Measurements from ENCODE around the gene CD1D. TPM values are rescaled to one million over a fixed set of nuclear protein-coding genes. Genes with fewer than 3 reads are reported as not detected.
A peak's percentile ranks its signal among the peaks of the same experiment; 100 is the strongest.
"Not testable (repeated sequence)": the region's sequence is repeated elsewhere in the genome, so short reads cannot be mapped to it uniquely, and the experiment has no call there.

Gene CD1D
- total RNA-seq, 1 donor from 2014 or later = 9.5 TPM

DNA sequence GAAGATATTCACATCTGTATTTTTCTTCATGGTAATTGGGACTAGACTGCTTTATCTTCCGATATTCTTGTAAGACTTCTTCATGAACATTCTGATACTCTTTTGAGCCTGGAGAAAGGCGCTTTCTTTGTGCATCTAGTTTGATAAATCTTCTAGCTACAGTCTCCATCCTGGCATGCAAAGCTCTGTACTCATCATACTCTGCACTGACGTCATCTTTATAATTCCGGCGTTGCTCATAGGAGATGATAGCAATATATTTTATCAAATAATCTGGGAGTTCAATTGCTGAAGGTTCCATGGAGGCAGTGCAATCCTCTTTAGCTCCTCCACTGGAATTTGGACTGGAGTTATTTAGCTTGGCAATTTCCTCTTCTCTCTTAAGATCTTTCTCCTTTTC lies 4.8 kb upstream of the CD1D start:
- not testable (repeated sequence) for DNase-seq (ENCODE audit: low spot score); ATAC-seq

GRCh38 chr1:158176399-158176798 lies 4.3 kb upstream of the CD1D start:
- no peak for DNase-seq (ENCODE audit: low spot score)
- ATAC-seq = no peak

GRCh38 chr1:158176849-158177699 lies 3.6 kb upstream of the CD1D start:
- DNase-seq (ENCODE audit: low spot score) = not testable (repeated sequence)
- peak; percentile 15 for ATAC-seq

GRCh38 chr1:158177700-158178450 lies 2.8 kb upstream of the CD1D start:
- peak; percentile 93 for ATAC-seq
- peak; percentile 97 for DNase-seq (ENCODE audit: low spot score)

GRCh38 chr1:158179301-158180041 lies 1.2 kb upstream of the CD1D start:
- DNase-seq (ENCODE audit: low spot score) = no peak
- no peak for ATAC-seq

DNA sequence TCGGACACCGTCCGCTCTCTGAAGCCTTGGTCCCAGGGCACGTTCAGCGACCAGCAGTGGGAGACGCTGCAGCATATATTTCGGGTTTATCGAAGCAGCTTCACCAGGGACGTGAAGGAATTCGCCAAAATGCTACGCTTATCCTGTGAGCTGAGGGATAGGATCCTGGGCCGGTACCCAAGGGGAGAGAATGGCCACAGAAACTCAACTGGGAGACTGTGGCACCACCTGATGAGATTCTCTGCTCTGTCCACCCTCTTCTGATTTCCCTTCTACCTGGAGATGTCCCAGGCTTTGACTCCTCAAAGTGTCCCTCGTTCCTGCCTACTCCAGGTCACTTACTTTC lies 855 bp downstream of the CD1D start:
- DNase-seq (ENCODE audit: low spot score) (no peak), ATAC-seq (no peak)

DNA sequence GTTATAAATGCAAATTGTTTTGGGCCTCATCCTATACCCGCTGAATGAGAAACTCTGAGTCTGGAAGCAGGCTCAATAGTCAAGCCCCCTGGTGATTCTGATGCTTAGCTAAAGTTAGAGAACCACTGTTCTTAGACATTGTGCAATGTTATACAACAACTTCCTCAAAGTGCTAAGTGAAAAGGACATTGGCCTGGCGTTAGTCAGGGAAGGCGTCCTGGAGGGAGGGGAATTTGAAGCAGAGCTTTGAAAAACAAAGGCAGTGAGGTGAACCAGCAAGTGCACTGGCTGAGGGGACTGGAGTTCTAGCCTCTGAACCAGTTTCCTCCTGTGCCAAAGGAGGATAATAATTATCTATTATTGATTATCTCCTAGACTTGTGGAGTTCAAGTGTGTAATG lies 5.1 kb downstream of the CD1D start:
- no peak for DNase-seq (ENCODE audit: low spot score)
- peak; percentile 53 for ATAC-seq

- no peak for DNase-seq (ENCODE audit: low spot score)
- peak; percentile 54 for ATAC-seq
Measured at GRCh38 chr1:158186180-158186579, 5.5 kb downstream of the CD1D start.

- DNase-seq (ENCODE audit: low spot score) = no peak
- no peak for ATAC-seq
Measured at GRCh38 chr1:158188611-158189010, 7.9 kb downstream of the CD1D start.

GRCh38 chr1:158189624-158190023 lies 8.9 kb downstream of the CD1D start:
- no peak for DNase-seq (ENCODE audit: low spot score)
- no peak for ATAC-seq

- DNase-seq (ENCODE audit: low spot score) (no peak), ATAC-seq (no peak)
Measured at GRCh38 chr1:158191299-158191698, 10.6 kb downstream of the CD1D start.

DNA sequence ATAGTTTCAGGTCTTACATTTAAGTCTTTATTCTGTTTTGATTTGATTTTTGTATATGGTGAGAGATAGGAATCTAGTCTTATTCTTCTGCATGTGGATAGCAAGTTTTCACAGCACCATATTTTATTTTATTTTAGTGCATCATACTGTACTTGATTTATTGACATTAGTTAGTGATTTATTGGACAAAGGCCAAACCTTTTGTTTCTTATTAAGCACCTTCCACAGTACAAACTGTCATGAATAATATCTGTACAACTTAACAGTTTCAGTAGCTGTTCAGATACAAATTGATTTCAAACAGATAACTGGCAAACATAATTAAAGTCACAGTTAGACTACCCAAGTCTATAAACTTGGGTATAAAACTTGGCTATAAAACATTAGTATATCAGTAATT lies 15.8 kb downstream of the CD1D start:
- ATAC-seq (no peak), DNase-seq (ENCODE audit: low spot score) (no peak)

- DNase-seq (ENCODE audit: low spot score) (no peak), ATAC-seq (no peak)
Measured at GRCh38 chr1:158199849-158200248, 19.2 kb downstream of the CD1D start.

GRCh38 chr1:158200527-158200926 lies 19.8 kb downstream of the CD1D start:
- DNase-seq (ENCODE audit: low spot score) = no peak
- no peak for ATAC-seq

DNA sequence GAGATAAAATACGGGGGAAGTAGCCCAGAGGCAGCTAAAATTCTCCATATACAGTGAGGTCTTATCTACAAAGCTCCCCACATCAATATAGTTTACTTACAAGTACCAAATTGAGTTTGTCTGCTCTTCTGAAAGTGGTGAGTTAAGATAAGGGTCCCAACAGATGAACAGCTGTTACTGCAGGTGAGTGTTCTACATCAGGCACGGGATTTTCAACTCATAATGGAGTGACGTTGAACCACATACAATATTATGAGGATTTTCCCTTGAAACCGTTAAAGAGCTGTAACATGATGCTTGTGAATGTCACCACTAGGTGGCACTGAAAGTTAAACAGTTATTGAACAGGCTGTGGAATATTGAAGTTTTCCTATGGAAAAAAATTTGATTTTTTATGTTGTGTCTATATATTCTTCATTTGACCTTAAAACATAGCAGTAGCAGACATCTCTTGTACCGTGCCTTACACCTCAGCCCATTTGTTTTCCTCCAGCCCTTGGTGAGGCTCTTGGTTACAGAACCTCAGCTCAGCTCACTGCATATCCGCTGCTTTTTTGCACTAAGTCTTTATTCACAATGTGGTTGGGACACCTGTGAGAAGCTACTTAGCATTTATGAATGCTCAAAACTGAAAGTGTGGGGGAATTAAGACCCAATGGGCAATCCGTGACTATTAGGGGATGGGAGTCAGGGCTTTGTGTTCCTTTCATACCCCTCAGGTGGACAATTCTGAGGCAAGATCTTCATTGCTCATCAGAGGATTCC lies 23.2 kb downstream of the CD1D start:
- DNase-seq (ENCODE audit: low spot score) (no peak), ATAC-seq (peak; percentile 92)

- no peak for ATAC-seq
- no peak for DNase-seq (ENCODE audit: low spot score)
Measured at GRCh38 chr1:158204458-158204827, 23.7 kb downstream of the CD1D start.

DNA sequence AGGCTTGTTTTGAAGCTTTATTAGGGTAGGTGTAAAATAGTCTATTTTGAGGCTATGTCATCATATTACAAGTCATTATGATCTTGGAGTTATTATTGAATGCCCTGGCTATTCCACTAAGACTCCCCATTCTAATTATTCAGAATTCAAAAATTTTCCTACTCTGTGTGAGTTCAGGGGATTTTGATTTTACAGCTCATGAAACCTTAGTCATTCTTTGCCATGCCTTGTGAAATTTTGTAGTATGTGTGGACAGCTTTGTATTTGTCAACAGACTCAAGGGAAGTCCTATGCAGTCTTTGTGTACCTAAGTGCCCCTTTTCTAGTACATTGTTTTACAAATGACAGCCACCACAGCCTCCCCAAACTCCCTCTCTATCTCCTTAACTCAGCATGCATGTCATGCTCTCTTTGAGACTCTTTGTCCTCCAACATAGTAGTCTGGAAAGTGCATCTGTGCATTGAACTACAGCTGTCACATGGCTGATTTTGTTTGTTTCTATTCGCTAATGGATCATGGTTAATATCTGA lies 28.0 kb downstream of the CD1D start:
- no peak for ATAC-seq
- no peak for DNase-seq (ENCODE audit: low spot score)

- DNase-seq (ENCODE audit: low spot score) (no peak), ATAC-seq (no peak)
Measured at GRCh38 chr1:158212320-158212719, 31.6 kb downstream of the CD1D start.

- ATAC-seq; DNase-seq (ENCODE audit: low spot score): not testable (repeated sequence)
Measured at GRCh38 chr1:158223445-158223844, 42.8 kb downstream of the CD1D start.

DNA sequence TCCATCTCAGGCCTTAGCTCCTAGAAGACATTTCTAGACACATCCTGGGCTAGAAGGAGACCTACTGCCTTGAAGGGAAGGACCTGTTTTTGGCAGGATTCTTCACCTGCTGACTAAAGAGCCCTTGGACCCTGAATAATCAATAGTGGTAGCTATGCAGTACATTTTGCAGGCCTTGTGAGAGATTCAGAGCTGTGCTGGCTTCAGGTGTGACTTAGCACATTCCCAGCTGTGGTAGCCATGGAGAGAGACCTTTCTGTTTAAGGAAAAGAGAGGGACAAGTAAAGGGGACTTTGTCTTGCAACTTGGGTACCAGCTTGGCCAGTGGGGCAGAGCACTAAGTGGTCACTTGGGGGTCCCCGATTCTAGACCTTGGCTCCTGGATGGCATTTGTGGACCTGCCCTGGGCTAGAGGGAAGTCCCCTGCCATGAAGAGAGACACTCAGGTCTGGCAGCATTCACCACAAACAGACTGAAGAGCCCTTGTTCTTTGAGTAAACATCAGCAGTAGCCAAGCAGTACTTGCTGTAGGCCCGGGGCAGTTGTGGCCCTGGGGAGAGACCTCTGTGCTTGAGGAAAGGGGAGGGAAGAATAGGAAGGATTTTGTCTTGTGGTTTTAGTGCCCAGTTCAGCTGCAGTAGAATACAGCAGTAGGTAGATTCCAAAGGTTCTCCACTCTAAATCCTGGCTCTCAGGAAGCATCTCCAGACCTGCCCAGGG lies 47.4 kb downstream of the CD1D start:
- DNase-seq (ENCODE audit: low spot score) (no peak), ATAC-seq (no peak)
